GM23338 (cell line): ENCODE measurements around the gene ASPM. TPM values are rescaled to one million over a fixed set of nuclear protein-coding genes. Genes with fewer than 3 reads are reported as not detected.

ENCODE experiments used
- ETS1 ChIP-seq: IDR thresholded peaks from 2 replicates; pipeline ENCODE4 v1.6.1; 2016; ENCODE audit warnings: antibody characterized with exemption
- EZH2 ChIP-seq: fragments of 200-600 bp; sonication (generic); IDR thresholded peaks from one replicate; pipeline ENCODE4 v1.8.0; 2017; ENCODE audit warnings: antibody characterized with exemption, mild to moderate bottlenecking, low read depth; ENCODE audit not compliant: unreplicated experiment
- EZH2phosphoT487 ChIP-seq: fragments of 200-600 bp; sonication (generic); IDR thresholded peaks from one replicate; pipeline ENCODE4 v1.8.1; 2018; ENCODE audit warnings: antibody characterized with exemption; ENCODE audit not compliant: unreplicated experiment
- NANOG ChIP-seq: IDR thresholded peaks from 2 replicates; pipeline ENCODE4 v1.6.1; 2016; ENCODE audit warnings: antibody characterized with exemption, borderline replicate concordance
- REST ChIP-seq: IDR thresholded peaks from one replicate; pipeline ENCODE4 v1.6.1; 2018; ENCODE audit warnings: antibody characterized with exemption; ENCODE audit not compliant: unreplicated experiment
- ZNF462 ChIP-seq: fragments of 250-450 bp; sonication (Bioruptor Pico); IDR thresholded peaks from 2 replicates; pipeline ENCODE4 v1.5.0; 2020; ENCODE audit warnings: mild to moderate bottlenecking, moderate library complexity
- polyA plus RNA-seq: library from polyadenylated mRNA; unstranded; fragments of >200 nt; fragmentation: Nextera tagmentation; extraction: Ambion mirVana; gene quantifications from 2 replicates; pipeline ENCODE4 v1.2.1, GENCODE V29; 2016
- total RNA-seq: library from RNA; depleted of rRNA; stranded (reverse); fragments of >200 nt; shearing (Covaris generic); gene quantifications from 2 replicates; pipeline ENCODE4 v1.2.3, GENCODE V29; 2014

The ASPM gene
- total and polyA plus RNA-seq, 2 experiments from 2014 or later = 36.8 to 64.9 TPM

- TF ChIP-seq ZNF462 (CRISPR knock-in tag) (no peak), REST (no peak), EZH2 (no peak), ETS1 (no peak), EZH2phosphoT487 (no peak), NANOG (no peak)
Observed at GRCh38 chr1:197149340-197149739, 2.9 kb upstream of the ASPM start (continued).
